HG03025 (cell line): Measurements from ENCODE around the gene USE1.

Source experiments
- ATAC-seq: cut with Tn5 transposase; IDR thresholded peaks from one replicate; pipeline ENCODE4 v1.9.1; 2021; ENCODE audit warnings: mild to moderate bottlenecking, moderate library complexity; ENCODE audit not compliant: unreplicated experiment, low FRiP score

USE1 gene

GRCh38 chr19:17235300-17235970 lies 20.3 kb downstream of the USE1 start:
- ATAC-seq = no peak

- ATAC-seq = no peak
Observed at GRCh38 chr19:17235971-17236777, 21.0 kb downstream of the USE1 start.

GRCh38 chr19:17236811-17237543 lies 21.8 kb downstream of the USE1 start:
- no peak for ATAC-seq

- no peak for ATAC-seq
Observed at GRCh38 chr19:17237747-17238706, 22.9 kb downstream of the USE1 start.

- ATAC-seq = no peak
Observed at GRCh38 chr19:17240062-17240752, 25.1 kb downstream of the USE1 start.

GRCh38 chr19:17240826-17241399 lies 25.8 kb downstream of the USE1 start:
- ATAC-seq = no peak

GRCh38 chr19:17242431-17243208 lies 27.5 kb downstream of the USE1 start:
- no peak for ATAC-seq

GRCh38 chr19:17243211-17243829 lies 28.2 kb downstream of the USE1 start:
- ATAC-seq = no peak

- ATAC-seq = no peak
Observed at GRCh38 chr19:17243830-17244617, 28.9 kb downstream of the USE1 start.

GRCh38 chr19:17244618-17245534 lies 29.7 kb downstream of the USE1 start:
- ATAC-seq = no peak

GRCh38 chr19:17245535-17245984 lies 30.4 kb downstream of the USE1 start, which contains the start of gene NR2F6:
Gene NR2F6 (minus strand): TSS chr19:17245919. CDS start chr19:17245220, 699 bp downstream.
- ATAC-seq = peak; percentile 5

- ATAC-seq = no peak
Observed at GRCh38 chr19:17246681-17247425, 31.7 kb downstream of the USE1 start.

- ATAC-seq = no peak
Observed at GRCh38 chr19:17248011-17248776, 33.0 kb downstream of the USE1 start.

GRCh38 chr19:17249887-17250548 lies 34.9 kb downstream of the USE1 start:
- ATAC-seq = no peak
